Measurements from ENCODE around the gene KCTD5. TPM values are rescaled to one million over a fixed set of nuclear protein-coding genes. Genes with fewer than 3 reads are reported as not detected.

Gene KCTD5
- total RNA-seq, 1 experiment from 2014 or later = 27.8 TPM

DNA sequence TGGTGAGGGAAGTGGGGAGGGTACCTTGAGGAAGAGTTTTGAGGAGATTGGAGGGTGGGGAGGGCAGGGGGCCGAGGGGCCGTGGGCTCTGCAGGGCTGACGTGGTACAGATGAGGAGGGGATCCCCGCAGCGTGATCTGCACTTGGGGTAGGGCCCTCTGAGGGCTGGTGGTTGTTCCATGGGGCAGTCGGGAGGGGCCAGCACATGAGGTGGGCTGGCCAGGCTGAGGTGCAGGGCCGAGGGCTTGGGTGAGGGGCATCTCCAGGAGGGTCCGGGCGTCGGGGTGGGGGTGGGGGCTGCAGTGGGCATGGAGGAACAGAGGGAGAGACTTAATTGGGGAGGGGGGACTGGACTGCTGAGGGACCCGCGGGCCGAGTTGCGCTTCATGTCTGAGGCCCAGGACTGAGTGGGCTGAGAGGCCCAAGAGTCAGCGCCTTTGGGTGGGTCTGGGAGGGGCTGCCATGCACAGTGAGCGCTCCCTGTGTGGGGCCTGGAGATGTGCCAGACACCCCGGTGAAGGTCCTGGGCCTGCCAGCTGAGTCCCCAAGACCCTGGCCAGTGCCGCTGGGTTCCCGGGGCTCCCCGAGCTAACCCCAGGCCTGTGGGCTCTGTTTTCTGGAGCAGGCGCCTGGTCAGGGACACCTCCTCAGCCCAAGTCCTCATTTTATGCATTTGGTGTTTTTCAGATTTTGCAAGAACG is 24.4 kb downstream of the KCTD5 start (continued):
- TF ChIP-seq CDX4 (CRISPR knock-in tag; IDR thresholded peaks at IDR 0.05; ENCODE audit: borderline replicate concordance) = no peak

DNA sequence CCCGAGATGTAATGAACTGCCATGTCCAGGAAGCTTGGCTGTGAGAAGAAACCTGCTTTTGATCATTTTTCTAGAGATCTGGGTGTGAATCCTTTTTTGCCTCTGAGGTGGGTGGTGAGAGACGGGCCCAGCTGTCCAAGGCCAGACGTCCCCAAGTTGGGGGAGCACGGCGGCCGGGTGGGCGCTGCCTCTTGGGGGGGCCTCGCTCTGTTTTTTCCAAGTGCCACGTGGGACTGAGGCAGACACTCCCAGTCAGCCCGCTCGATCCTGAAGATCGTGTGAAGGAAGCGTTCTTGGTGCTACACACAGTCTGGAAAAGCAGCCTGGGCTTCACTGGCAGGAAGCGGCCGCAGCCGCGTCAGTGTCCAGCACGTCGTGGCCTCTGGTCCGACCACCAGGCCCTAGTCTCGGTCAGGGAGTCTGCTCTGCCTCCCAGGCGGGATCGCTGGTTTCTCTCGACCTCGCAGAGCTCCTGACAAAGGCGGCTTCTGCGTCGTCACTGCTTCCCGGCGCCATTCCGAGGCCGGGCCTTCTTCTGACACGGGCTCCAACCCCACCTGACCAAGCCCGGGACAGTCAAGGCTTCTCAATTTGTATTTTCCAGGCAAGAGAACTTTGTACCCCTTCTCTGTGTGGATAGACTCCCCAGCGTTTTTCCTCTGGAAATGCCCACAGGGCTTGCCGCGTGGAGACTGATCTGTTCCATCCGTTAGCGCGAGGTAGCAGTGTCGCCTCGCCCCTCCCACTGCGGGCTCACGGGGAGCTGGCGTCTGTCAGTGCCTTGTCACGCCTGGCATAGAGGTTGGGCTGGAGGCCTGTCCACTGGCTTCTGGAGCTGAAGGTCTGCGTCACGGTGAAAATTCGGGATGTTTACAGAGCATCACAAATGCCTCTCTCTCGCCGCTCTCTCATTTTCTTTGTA is 25.3 kb downstream of the KCTD5 start:
- TF ChIP-seq TEAD1 (CRISPR knock-in tag; IDR thresholded peaks at IDR 0.05) = no peak
- TF ChIP-seq PRDM15 (CRISPR knock-in tag; IDR thresholded peaks at IDR 0.05) = no peak
- TF ChIP-seq E2F4 (CRISPR knock-in tag; IDR thresholded peaks at IDR 0.05; ENCODE audit: borderline replicate concordance, low read depth) = no peak
- TF ChIP-seq SP1 (CRISPR knock-in tag; conservative IDR thresholded peaks at IDR 0.05) = no peak
- no peak for TF ChIP-seq ZNF532 (CRISPR knock-in tag; IDR thresholded peaks at IDR 0.05; ENCODE audit: borderline replicate concordance)
- no peak for TF ChIP-seq STAT6 (CRISPR knock-in tag; conservative IDR thresholded peaks at IDR 0.05; ENCODE audit: low read depth)
- H3K9me3 Mint-ChIP-seq = no peaks in the 10 kb centered on the region
- H3K27ac Mint-ChIP-seq = no peak overlapping the region
- ChIA-PET CTCF (no interaction called here), POLR2A (interaction anchor here (1.2 kb wide), 1 partner anchor 15 kb away, joined by 4 read pairs; no protein-coding TSS in a partner anchor)
- no peak overlapping the region for H3K4me3 Mint-ChIP-seq
- no peaks in the 10 kb centered on the region for H3K4me1 Mint-ChIP-seq
- peaks cover 10% of the 10 kb centered on the region for H3K36me3 Mint-ChIP-seq
- DNase-seq (ENCODE audit: low spot score) = no peak
- no peaks in the 10 kb centered on the region for H3K27me3 Mint-ChIP-seq (ENCODE audit: low read depth)
- no peak for ATAC-seq
